GM21723 (cell line): ENCODE measurements around the gene TYW1B.
"Not testable (repeated sequence)": the region's sequence is repeated elsewhere in the genome, so short reads cannot be mapped to it uniquely, and the experiment has no call there.

Experiments used
- ATAC-seq: cut with Tn5 transposase; IDR thresholded peaks from one replicate; pipeline ENCODE4 v1.9.1; 2021; ENCODE audit warnings: mild to moderate bottlenecking, moderate library complexity; ENCODE audit not compliant: unreplicated experiment

TYW1B gene

GRCh38 chr7:72705693-72706092, 122.3 kb downstream of the TYW1B start:
- ATAC-seq: not testable (repeated sequence)

- no peak for ATAC-seq
Observed at GRCh38 chr7:72704894-72705293, 123.1 kb downstream of the TYW1B start.

DNA sequence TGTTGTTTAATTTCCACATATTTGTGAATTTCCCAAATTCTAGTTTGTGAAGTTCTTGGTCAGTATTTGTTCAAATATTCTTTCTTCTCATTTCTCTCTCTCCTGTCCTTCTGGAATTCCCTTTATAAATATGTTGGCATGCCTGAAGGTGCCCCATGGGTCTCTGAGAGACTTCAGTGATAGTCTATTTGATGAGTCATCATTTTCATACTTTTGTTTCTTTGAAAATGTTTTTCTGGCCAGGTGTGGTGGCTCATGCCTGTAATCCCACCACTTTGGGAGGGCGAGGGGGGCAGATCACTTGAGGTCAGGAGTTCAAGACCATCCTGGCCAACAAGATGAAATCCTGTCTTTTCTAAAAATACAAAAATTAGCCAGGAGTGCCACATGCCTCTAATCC, 127.5 kb downstream of the TYW1B start:
- not testable (repeated sequence) for ATAC-seq

GRCh38 chr7:72697066-72697465, 130.9 kb downstream of the TYW1B start:
- ATAC-seq: not testable (repeated sequence)

DNA sequence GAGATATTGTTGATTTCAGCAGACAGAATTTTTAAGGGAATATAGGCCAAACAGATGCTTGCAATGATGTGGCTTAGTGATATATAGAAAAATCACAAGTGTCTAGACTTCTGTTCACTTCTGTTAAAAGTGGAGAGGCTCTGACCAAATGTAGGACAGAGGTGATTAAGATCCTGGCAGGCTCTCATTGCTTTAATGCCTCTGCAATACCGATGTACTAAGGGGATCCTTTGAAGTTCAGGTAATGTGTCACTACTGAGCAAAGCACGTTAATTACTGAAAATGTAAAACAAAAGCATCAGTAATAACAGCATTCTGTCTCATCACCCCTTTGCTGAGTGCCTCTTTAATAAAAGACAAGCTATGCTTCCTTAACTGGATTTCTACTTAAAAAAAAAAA, 131.4 kb downstream of the TYW1B start:
- not testable (repeated sequence) for ATAC-seq

GRCh38 chr7:72695482-72695881, 132.5 kb downstream of the TYW1B start:
- ATAC-seq: not testable (repeated sequence)

GRCh38 chr7:72691442-72691841, 136.6 kb downstream of the TYW1B start:
- not testable (repeated sequence) for ATAC-seq

- not testable (repeated sequence) for ATAC-seq
Observed at GRCh38 chr7:72690177-72690576, 137.8 kb downstream of the TYW1B start.

- ATAC-seq: not testable (repeated sequence)
Observed at GRCh38 chr7:72689344-72689743, 138.7 kb downstream of the TYW1B start.

- not testable (repeated sequence) for ATAC-seq
Observed at GRCh38 chr7:72681211-72681610, 146.8 kb downstream of the TYW1B start.

DNA sequence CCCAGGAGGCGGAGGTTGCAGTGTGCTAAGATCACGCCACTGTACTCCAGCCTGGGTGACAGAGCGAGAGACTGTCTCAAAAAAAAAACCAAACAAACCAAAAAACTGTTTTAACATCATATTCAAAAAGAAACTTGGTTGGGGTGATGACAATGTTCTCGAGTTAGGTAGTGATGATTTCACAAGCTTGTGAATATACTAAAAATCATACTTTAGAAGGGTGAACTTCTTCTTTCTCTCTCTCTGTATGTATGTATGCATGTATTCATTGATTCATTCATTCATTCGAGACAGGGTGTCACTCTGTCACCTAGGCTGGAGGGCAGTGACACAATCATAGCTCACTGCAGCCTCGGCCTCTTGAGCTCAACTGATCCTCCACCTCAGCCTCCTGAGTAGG, 151.1 kb downstream of the TYW1B start:
- ATAC-seq: not testable (repeated sequence)

- not testable (repeated sequence) for ATAC-seq
Observed at GRCh38 chr7:72676086-72676690, 151.8 kb downstream of the TYW1B start.

GRCh38 chr7:72675686-72676085, 152.3 kb downstream of the TYW1B start:
- ATAC-seq: not testable (repeated sequence)

DNA sequence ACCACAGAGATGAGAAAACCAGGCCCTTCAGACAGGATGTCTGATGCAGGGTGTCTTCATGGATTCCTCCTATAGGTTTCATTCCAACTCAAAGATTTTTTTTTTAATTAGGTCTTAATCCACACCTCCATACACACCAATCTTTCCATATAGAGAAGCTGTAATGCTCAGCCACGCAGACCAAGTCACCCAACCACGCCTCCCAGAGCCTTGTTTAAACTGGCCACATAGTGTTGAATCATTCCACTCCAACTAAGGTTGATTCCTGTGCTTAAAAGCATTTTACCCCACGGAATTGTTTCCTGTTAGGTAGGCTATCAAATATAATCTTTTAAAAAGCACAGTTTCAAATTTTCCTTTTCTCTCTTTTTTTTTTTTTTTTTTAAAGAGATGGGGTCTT, 153.6 kb downstream of the TYW1B start:
- ATAC-seq: no peak

DNA sequence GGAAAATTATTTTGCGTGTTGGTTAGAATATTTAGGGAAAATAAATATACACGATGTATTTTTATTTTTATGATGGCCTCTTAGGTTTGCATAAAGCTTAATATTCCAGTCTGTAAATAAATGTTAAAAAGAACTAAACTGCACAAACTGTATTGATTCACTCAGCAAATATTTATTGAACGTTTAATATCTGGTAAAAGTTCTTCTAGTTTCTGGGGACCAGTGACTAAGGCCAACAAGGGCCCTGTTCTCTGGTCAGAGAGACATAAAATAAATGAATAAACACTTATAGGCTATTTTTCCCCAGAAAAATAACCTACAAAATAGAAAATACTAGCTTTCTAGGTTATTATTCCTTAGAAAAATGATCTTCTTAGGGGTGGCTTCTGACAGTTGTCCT, 157.2 kb downstream of the TYW1B start:
- not testable (repeated sequence) for ATAC-seq

- not testable (repeated sequence) for ATAC-seq
Observed at GRCh38 chr7:72668435-72668834, 159.6 kb downstream of the TYW1B start.

GRCh38 chr7:72667049-72667448, 161.0 kb downstream of the TYW1B start:
- not testable (repeated sequence) for ATAC-seq

DNA sequence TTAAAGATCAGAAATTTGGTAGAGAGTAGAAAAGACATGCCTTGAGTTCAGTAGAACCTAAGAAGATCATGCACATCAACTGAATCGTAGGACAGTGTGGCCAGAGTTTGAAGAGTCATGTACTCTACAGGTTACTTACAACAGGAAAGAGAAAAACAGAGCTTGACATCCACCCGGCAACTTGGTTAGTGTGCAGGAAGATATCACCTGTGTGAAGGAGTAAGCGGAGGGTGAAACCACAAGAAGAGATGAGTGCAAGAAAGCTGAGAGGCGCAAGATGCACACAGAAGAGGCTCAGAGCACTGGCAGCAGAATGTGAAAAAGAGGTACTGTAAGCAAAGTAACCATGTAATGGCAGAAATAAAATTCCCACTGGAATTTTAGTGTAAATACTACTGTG, 179.4 kb downstream of the TYW1B start:
- not testable (repeated sequence) for ATAC-seq

DNA sequence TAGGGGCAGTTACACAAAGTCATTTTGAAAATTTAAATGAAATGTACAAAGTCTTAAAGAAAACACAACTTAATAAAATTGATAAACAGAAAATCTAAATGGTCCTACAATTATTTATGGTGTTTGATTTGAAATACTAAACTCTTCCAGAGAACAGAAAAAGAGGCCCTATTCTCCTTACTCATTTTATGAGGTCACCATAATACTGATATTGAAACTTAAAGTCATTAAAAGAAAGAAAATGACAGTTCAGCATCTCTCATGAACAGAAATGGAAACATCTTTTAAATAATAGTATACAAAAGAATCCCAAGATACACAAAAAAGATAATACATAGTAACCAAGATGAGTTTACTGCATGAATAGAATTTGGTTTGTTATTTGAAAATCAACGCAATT, 184.3 kb downstream of the TYW1B start:
- ATAC-seq: not testable (repeated sequence)

GRCh38 chr7:72641485-72642248, 186.3 kb downstream of the TYW1B start:
- ATAC-seq: not testable (repeated sequence)

GRCh38 chr7:72640740-72641139, 187.3 kb downstream of the TYW1B start:
- ATAC-seq: peak; percentile 83

- ATAC-seq: peak; percentile 74
Observed at GRCh38 chr7:72635273-72635908, 192.6 kb downstream of the TYW1B start.
